AG08396 (cell line): ENCODE results near the gene QRICH1.
"Not testable (repeated sequence)": the region's sequence is repeated elsewhere in the genome, so short reads cannot be mapped to it uniquely, and the experiment has no call there.

ENCODE experiments used
- DNase-seq: peaks from one replicate; pipeline ENCODE4 v3.0.0; 2012; ENCODE audit warnings: low spot score, mixed read lengths

Gene QRICH1

DNA sequence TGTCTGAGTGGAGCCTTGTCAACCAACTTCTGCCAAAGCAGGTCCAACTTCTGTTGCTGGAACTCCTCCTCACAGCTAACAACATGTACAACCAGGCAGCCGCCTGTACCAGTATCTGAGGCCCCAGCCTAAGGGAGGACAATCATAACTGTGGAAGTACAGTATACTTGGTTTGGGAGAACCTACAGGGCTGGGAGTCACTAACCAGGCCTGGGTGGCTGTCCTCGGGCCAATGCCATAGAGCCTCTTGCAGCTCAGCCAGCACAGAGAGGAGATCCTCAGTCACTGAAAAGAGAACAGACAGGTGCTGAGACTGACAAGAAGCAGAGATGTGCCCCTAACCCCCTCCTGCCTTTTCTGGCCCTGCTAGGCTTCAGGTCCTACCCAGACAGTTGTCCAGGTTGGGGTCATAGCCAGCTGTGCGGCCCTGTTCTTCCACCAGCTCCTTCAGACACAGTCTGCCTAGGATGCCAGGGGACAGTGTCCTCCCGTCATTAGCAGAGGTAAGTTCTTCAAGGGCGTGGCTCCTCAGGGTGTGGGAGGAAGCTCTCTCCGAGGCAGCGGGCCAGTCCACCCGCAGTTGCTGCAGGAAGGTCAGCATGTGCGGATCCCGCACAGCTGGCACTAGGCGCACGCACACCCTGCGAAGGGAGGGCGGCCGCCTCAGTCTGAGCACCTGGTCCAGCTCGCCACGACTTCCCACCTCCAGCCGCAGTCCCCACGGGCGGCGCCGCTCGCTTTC lies 76.5 kb downstream of the QRICH1 start:
- DNase-seq: no peak

DNA sequence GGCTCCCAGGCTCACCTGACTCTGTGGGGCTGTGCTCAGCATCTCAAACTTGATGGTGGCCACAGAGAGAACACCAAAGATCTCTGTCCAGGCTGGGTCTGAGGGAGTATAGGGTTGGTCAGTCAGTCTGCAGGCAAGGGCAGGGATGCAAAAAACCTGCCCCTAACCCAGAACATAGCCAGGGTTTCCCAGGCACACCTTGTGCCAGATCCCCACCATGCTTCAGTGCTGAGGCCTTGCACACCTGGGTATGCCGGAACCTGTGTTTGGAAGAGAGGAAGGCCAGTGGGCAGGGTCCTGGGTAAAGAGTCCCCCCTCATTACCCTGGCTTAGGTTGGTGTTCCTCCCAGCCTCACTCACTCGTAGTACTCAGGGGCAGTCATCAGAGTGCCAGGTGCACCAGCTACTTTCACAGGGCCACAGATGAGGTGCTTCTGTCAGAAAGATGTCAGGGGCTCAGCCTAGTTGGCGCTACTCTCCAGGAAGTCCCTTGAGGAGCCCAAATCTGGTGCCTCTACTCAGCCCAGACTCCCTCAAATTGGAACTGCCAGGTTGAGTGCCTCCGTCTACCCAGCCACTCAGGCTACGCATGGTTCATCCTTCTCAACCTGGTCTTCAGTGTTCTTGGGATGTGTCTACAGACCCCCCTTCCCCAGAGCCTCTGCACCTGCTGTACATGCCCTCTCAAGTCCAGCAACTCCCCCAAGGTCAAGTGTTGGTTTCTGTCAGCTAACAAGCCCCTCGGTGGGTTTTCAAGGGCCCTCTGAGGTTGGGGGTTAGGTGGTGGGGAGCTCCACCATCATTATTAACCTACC lies 77.2 kb downstream of the QRICH1 start:
- DNase-seq: no peak

DNA sequence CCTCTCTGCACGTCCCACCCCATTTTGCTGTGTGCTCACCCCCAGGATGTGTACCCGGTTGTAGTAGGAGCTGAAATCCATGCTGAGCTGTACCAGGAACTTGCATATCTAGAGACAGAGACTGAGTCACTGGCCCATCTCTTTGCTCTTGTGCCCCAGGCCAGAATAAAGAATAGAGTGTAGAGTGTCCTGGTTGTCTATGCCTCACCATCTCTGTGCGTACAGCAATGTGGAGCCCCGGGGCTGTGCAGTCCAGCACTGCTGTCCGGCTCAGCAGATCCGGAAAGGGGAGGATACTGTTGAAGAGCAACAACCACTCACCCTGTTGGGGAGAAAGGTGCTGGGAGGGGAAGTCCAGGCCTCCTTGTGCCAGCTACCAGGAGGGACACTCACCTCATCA lies 78.1 kb downstream of the QRICH1 start:
- no peak for DNase-seq

DNA sequence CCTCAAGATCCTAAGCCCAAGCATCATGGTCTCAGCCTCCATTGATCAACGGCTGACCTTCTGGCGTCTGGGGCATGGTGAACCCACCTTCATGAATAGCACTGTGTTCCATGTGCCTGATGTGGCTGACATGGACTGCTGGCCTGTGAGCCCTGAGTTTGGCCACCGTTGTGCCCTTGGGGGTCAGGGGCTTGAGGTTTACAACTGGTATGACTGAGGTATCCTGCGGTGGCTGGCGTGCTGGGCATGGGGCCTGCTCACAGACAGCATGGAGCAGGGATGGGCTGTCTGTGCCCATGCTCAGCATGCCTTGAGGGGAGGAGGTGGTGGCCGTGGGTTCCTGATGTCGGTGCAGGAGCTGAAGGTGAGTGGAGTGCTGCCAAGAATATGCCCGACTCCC lies 78.8 kb downstream of the QRICH1 start:
- DNase-seq: no peak

DNA sequence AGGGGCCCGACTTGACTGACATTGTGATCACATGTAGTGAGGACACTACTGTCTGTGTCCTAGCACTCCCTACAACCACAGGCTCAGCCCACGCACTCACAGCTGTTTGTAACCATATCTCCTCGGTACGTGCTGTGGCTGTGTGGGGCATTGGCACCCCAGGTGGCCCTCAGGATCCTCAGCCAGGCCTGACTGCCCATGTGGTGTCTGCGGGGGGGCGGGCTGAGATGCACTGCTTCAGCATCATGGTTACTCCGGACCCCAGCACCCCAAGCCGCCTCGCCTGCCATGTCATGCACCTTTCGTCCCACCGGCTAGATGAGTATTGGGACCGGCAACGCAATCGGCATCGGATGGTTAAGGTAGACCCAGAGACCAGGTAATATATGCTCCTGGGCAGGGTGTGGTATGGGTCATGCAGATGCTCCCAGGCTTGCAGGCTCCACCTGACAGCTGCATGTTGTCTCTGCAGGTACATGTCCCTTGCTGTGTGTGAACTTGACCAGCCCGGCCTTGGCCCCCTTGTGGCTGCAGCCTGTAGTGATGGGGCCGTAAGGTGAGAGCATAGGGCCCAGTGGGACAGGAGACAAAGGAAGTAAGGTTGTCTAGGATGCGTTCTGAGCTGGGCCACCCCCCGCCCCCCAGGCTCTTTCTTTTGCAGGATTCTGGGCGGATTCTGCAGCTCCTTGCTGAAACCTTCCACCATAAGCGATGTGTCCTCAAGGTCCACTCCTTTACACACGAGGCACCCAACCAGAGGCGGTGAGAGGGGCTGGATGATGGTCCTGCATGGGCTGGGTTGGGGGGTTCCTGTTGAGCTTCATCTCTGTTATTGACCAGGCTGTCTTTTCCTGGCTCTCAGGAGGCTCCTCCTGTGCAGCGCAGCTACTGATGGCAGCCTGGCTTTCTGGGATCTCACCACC lies 79.9 kb downstream of the QRICH1 start:
- no peak for DNase-seq

DNA sequence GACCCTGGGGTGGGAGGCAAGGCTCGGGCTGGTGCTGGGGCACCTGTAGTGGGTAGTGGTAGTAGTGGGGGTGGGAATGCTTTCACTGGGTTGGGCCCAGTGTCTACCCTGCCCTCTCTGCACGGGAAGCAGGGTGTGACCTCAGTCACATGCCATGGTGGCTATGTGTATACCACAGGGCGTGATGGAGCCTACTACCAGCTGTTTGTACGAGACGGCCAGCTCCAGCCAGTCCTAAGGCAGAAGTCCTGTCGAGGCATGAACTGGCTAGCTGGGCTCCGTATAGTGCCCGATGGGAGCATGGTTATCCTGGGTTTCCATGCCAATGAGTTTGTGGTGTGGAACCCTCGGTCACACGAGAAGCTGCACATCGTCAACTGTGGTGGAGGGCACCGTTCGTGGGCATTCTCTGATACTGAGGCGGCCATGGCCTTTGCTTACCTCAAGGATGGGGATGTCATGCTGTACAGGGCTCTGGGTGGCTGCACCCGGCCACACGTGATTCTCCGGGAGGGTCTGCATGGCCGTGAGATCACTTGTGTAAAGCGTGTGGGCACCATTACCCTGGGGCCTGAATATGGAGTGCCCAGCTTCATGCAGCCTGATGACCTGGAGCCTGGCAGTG lies 80.6 kb downstream of the QRICH1 start:
- DNase-seq: no peak

DNA sequence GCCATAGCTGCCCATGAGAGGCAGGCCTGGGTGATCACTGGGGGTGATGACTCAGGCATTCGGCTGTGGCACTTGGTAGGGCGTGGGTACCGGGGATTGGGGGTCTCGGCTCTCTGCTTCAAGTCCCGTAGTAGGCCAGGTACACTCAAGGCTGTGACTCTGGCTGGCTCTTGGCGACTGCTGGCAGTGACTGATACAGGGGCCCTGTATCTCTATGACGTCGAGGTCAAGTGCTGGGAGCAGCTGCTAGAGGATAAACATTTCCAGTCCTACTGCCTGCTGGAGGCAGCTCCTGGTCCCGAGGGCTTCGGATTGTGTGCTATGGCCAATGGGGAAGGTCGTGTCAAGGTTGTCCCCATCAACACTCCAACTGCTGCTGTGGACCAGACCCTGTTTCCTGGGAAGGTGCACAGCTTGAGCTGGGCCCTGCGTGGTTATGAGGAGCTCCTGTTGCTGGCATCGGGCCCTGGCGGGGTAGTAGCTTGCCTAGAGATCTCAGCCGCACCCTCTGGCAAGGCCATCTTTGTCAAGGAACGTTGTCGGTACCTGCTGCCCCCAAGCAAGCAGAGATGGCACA lies 81.3 kb downstream of the QRICH1 start:
- DNase-seq: no peak

DNA sequence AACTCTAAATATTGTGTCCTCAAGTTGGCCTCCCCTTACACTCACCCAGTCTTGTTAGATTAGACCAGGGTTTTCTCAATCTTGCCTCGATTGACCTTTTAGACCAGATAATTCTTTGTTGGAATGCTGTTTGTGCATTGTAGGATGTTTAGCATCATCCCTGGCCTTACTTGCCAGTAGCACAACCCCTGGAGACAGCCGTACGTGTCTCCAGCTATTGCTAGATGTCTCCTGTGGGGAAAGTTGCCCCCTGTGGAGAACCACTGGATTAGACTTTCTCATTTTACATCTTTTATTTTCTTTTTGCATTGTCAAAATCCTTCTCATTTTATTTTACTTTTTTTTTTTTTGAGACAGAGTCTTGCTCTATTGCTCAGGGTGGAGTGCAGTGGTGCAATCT lies 84.5 kb downstream of the QRICH1 start:
- DNase-seq: no peak

DNA sequence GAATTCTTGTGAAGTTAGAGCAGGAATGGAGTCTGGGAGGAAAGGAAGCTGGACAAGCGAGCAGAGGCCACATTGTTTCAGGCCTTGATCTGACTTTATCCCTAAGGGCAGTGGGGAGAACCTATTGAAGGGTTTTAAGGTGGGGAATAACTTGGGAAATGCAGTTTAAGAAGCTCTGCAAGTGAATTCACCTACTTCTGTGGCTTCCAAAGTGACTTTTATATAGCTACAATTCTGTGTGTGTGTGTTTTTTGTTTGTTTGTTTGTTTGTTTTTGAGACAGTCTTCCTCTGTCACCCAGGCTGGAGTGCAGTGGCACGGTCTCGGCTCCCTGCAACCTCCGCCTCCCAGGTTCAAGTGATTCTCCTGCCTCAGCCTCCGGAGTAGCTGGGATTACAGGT lies 85.2 kb downstream of the QRICH1 start:
- not testable (repeated sequence) for DNase-seq

DNA sequence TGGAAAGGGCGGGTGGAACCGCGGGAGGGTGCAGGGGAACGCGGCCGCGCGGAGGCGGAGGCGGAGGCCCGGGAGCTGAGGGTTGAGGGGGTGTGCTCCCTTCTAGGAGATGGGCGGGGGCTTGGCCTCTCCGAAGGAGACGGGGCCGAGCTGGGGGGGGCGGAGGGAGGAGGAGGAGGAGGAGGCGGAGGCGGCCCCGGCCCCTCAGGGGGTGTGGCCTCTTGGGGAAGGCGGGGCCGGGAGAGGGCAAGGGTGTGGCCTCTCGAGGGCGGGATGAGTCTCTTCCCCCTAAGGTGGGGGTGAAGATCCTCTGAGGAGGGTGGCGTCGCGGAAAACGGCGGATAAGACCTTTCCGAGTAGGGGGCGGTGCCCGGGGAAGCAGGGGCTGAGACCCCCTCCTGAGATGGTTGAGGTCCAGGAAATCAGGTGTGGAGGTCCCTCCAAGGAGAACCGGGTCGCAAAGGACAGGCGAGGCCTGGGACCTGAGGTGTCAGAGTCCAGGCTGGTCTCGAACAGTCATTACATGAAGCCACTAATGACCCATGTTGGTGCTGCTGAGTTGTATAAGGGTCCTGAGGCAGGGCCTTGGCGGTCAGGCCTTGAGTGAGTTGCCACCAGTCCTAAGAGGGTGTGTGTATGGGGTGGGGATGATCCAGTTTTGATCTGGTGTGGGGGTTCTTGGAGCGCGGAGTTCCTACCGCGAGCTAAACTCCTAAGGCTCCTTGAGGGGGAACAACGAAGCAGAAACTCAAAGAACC lies 85.9 kb downstream of the QRICH1 start:
- peak; percentile 92 for DNase-seq

DNA sequence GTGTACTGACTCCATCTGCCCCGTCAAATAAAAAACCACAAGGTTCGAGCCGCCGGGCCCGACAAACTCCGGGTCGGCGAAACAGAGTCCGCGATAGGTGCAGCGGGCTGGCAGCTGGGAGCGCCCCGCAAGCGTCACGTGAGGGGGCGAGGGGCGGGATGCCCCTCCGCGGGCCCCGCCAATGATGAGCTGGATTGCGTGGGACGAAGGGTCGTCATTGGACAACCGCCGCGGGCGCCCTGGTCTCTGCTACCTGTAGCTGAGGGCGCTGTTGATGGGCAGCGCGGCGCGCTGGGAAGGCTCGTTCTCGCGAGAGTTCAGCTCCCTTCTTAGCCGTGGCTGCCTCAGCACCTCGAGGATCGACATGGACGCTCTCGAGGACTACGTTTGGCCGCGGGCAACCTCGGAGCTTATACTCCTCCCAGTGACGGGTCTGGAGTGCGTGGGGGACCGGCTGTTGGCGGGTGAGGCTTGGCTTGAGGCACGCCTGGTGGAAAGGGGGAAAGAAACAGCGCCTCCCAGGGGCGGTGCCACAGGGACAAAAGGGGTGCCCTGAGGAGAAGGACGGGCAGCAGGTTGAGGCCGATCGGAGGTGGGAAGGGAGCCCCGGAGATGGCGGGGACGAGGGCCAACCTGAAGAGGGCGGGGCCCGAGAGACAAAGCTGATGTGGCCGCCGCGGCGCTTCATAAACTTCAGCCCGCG lies 86.7 kb downstream of the QRICH1 start, which contains the start of gene WDR6:
TSS of gene WDR6 (plus strand) at position 324 of the 703 bp plus-strand sequence. CDS start at position 365, 41 bp downstream.
- peak; percentile 94 for DNase-seq

DNA sequence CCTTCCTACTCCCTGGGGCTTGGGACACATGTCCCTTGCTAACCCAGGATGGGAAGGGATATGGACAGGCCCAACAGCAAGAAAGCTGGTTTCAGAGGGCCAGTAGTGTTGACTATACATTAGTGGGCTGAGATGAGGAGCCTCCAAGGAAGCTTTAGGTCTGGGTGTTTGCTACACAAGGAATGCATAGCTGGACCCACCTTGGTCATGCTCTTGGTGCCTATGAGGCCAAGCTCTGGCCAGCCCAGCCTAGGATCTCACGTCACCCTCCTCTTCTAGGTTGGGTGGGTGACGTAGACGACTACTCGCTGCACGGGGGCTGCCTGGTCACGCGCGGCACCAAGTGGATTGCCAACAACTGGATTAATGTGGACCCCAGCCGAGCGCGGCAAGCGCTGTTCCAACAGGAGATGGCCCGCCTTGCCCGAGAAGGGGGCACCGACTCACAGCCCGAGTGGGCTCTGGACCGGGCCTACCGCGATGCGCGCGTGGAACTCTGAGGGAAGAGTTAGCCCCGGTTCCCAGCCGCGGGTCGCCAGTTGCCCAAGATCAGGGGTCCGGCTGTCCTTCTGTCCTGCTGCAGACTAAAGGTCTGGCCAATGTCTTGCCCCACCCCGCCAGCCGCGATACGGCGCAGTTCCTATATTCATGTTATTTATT lies 87.3 kb downstream of the QRICH1 start:
- peak; percentile 45 for DNase-seq

DNA sequence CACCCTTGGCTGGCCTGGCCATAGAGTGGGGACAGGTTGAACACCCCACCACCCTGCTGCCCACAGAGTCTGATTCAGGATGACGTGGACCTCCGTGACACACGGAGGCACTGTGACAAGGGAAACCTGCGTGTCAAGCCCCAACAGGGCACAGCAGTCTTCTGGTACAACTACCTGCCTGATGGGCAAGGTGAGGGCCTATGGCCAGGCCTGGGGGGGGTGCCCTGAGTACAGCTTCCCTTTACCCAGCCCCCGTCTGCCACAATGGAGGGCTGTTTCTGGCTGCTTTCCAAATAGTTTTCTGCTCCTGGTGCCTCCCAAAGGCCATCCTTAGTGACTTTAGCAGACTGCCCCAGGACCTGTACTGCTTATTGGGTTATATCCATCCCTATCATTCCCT lies 87.9 kb downstream of the QRICH1 start:
- DNase-seq: no peak

DNA sequence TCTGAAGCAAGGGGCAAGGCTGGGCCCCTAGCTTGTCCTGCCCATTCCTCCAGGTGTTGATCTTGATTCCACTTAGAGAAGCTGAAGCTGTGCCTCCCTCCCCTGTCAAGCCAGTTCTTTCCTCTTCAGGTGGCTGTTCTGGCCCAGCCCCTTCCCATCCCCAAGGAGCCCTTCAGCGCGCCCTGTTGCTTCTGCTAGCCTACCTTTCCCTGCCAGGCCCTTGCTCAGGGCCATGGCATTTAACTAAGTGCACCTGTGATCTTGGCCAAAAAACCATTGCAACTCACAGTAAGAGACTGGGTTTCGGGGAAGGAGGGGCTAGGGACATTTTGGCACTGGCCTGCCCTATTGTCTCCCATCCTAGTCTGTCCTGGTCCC lies 88.6 kb downstream of the QRICH1 start:
- DNase-seq: no peak

DNA sequence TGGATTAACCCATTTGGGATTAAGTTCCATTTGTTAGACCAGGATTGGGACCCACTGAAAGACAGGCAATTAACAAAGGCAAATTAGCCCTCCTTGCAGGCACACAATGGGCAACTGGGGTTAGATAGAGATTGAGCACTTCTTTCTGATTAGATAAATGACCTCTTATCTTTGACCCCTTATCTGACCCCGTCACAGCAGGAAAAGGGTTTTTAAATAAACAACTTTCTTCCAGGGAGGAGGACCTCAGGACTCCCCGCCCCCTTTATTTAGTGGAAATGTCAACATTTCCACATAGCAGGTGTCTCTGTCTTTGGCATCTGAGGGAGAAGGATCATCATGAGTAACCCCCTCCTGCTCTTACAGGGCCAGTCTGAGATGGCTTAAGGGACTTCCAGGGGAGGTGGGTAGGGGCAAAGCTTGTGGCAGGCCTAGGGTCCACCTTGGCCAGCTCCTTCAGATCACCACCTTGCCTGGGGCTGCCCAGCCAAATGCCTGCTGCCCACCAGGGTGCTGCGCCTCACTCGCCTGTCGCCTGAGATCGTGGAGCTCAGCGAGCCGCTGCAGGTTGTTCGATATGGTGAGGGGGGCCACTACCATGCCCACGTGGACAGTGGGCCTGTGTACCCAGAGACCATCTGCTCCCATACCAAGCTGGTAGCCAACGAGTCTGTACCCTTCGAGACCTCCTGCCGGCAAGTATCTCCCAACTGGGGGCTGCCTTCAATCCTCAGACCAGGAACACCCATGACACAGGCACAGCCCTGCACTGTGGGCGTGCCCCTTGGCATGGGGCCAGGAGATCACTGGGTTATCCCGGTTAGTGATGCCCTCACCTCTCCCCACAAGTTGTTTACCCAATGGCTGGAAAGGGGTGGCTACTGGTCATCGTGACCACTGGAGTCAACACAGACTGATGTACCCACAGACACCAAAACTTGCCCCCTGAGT lies 89.2 kb downstream of the QRICH1 start:
- DNase-seq: no peak

DNA sequence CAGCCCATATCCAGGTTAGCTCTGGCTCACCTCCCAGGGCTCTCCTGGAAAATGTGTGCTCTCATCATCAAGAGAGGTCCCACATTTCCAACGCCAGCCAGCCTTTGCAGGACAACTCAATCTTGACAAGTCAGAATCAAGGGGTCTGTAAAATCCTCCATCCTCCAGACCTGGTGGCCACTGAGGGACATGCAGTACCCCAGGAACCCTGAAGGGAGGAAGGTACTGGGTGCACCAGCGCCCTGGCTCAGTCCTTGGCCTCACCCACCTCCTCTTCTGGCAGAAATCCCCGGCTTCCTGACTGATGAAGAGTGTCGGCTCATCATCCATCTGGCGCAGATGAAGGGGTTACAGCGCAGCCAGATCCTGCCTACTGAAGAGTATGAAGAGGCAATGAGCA lies 92.7 kb downstream of the QRICH1 start:
- DNase-seq: no peak

DNA sequence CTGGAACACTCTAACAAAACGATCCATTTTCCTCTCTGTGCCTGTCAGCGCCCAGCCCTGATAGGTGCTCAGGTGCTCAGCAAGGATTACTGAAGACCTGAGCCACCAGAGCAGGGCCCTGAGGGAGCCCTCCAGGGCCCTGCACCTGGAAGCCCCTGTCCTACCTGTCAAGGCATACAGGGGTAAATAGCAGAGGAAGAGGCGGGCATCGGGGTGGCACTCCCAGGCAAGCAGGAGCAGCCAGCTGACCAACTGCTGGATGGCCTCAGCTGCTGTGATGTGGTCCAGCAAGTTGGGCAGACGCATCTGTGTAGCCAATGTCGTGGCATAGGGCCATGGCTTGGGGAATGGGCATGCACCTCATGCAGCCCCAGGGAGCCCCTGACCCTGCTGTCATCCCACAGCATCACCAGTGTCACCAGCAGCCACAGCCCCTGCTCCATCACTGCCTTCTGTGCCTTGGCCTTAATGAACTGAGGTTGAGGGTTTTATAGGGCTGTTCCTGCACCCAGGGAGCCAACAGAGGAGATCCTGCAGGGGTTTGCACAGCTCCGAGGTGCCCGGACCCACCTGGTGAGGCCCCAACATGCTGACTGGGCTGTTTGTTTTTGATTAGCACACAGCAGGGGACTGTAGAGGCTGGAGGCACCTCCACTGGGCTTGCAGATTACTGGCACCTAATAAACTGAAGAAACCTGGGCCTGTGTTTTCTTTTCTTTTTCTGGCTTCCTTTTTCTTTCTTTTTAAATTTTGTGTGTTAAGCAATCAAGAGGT lies 94.6 kb downstream of the QRICH1 start:
- DNase-seq: no peak
